Neural cell (in vitro differentiated cells): Measurements from ENCODE around the gene SSC5D. TPM values are rescaled to one million over a fixed set of nuclear protein-coding genes. Genes with fewer than 3 reads are reported as not detected.

Source experiments
- H2AFZ ChIP-seq: fragments of 200-600, 300-800 bp; sonication (generic), shearing (Covaris generic); 2 replicates; pipeline ENCODE4 v1.6.0; 2014; ENCODE audit warnings: low read depth, mild to moderate bottlenecking, antibody characterized with exemption, low read length, moderate library complexity
- H3F3A ChIP-seq: fragments of 200-600 bp; shearing (Covaris generic); 2 replicates; pipeline ENCODE4 v1.6.1; 2016; ENCODE audit warnings: mild to moderate bottlenecking, moderate library complexity, mixed read lengths, antibody characterized with exemption, low read length; ENCODE audit not compliant: insufficient read depth, poor library complexity, severe bottlenecking
- H3K27ac ChIP-seq: fragments of 200-600, 300-800 bp; sonication (generic), shearing (Covaris generic); 2 replicates; pipeline ENCODE4 v1.5.1; 2014; ENCODE audit warnings: mild to moderate bottlenecking, low read length, moderate library complexity
- H3K27me3 ChIP-seq: fragments of 300-800, 200-600 bp; sonication (generic), shearing (Covaris generic); 2 replicates; pipeline ENCODE4 v1.6.0; 2014; ENCODE audit warnings: mild to moderate bottlenecking, low read depth, low read length, moderate library complexity; ENCODE audit not compliant: insufficient read depth
- H3K36me3 ChIP-seq: fragments of 300-800, 200-600 bp; sonication (generic), shearing (Covaris generic); 2 replicates; pipeline ENCODE4 v1.5.1; 2014; ENCODE audit warnings: mild to moderate bottlenecking, antibody characterized with exemption, low read length, moderate library complexity; ENCODE audit not compliant: insufficient read depth
- H3K4me2 ChIP-seq: fragments of 300-800, 200-600 bp; sonication (generic), shearing (Covaris generic); 2 replicates; pipeline ENCODE4 v1.6.0; 2014; ENCODE audit warnings: mild to moderate bottlenecking, low read length
- H3K4me3 ChIP-seq: fragments of 300-800, 200-600 bp; sonication (generic), shearing (Covaris generic); 2 replicates; pipeline ENCODE4 v1.5.1; 2014; ENCODE audit warnings: mild to moderate bottlenecking, low read length, moderate library complexity
- H3K79me2 ChIP-seq: fragments of 200-600 bp; shearing (Covaris generic); replicated peaks from 2 replicates; pipeline ENCODE4 v1.6.0; 2014; ENCODE audit warnings: mild to moderate bottlenecking, low read length, moderate library complexity; ENCODE audit not compliant: insufficient read depth
- H3K9ac ChIP-seq: fragments of 300-800, 200-600 bp; sonication (generic), shearing (Covaris generic); 2 replicates; pipeline ENCODE4 v1.6.1; 2016; ENCODE audit warnings: mild to moderate bottlenecking, low read length, mixed read lengths
- H3K9me2 ChIP-seq: fragments of 200-600 bp; shearing (Covaris generic); 2 replicates; pipeline ENCODE4 v1.6.1; 2016; ENCODE audit warnings: mild to moderate bottlenecking, low read length, mixed read lengths; ENCODE audit not compliant: insufficient read depth
- H3K9me3 ChIP-seq: fragments of 200-600, 300-800 bp; sonication (generic), shearing (Covaris generic); 2 replicates; pipeline ENCODE4 v1.6.1; 2016; ENCODE audit warnings: mild to moderate bottlenecking, mixed run types, low read length, moderate library complexity, mixed read lengths
- H4K20me1 ChIP-seq: fragments of 200-600 bp; shearing (Covaris generic); 2 replicates; pipeline ENCODE4 v1.6.1; 2016; ENCODE audit warnings: mild to moderate bottlenecking, mixed run types; ENCODE audit not compliant: insufficient read depth
- EP300 ChIP-seq: fragments of 450-650 bp; conservative IDR thresholded peaks from 2 replicates; pipeline ENCODE4 v1.6.1; 2014; ENCODE audit warnings: antibody characterized with exemption, mild to moderate bottlenecking, moderate library complexity; ENCODE audit not compliant: poor library complexity, severe bottlenecking
- EZH2 ChIP-seq: fragments of 200-600, 300-800 bp; shearing (Covaris generic), sonication (generic); IDR thresholded peaks from 2 replicates; pipeline ENCODE4 v1.6.1; 2014; ENCODE audit warnings: antibody characterized with exemption, low read length, borderline replicate concordance, mild to moderate bottlenecking; ENCODE audit not compliant: insufficient read depth, poor library complexity, severe bottlenecking
- MXI1 ChIP-seq: fragments of 450-650 bp; conservative IDR thresholded peaks from 2 replicates; pipeline ENCODE4 v1.6.1; 2014; ENCODE audit warnings: antibody characterized with exemption, mild to moderate bottlenecking; ENCODE audit not compliant: poor library complexity, severe bottlenecking
- POLR2AphosphoS5 ChIP-seq: IDR thresholded peaks from 2 replicates; pipeline ENCODE4 v1.6.1; 2012
- RAD21 ChIP-seq: fragments of 450-650 bp; conservative IDR thresholded peaks from 2 replicates; pipeline ENCODE4 v1.6.1; 2014; ENCODE audit warnings: antibody characterized with exemption, mild to moderate bottlenecking, moderate library complexity
- REST ChIP-seq: IDR thresholded peaks from 2 replicates; pipeline ENCODE4 v1.6.1; 2012; ENCODE audit warnings: borderline replicate concordance
- SMC3 ChIP-seq: fragments of 450-650 bp; conservative IDR thresholded peaks from 2 replicates; pipeline ENCODE4 v1.6.1; 2014; ENCODE audit warnings: antibody characterized with exemption, mild to moderate bottlenecking, moderate library complexity; ENCODE audit not compliant: poor library complexity
- TAF1 ChIP-seq: IDR thresholded peaks from 2 replicates; pipeline ENCODE4 v1.6.1; 2012; ENCODE audit warnings: low read depth
- polyA plus RNA-seq: library from polyadenylated mRNA; depleted of rRNA; stranded (reverse); fragments of >200 nt; gene quantifications from 2 replicates; pipeline ENCODE4 v1.2.3, GENCODE V29; 2014
- TF ChIP-seq, protein P1 (sequence below): fragments of 450-650 bp; IDR thresholded peaks from 2 replicates; pipeline ENCODE4 v1.5.1; 2014; ENCODE audit warnings: antibody characterized with exemption, mild to moderate bottlenecking, moderate library complexity; ENCODE audit not compliant: poor library complexity, severe bottlenecking

SSC5D gene
- polyA plus RNA-seq, 1 donor from 2014 or later = 0.45 TPM

GRCh38 chr19:55528030-55528803, 40.0 kb downstream of the SSC5D start:
- H3K9me2 ChIP-seq = no peaks in the 10 kb centered on the region
- H2AFZ ChIP-seq = no peak overlapping the region
- no peak overlapping the region for H3K4me2 ChIP-seq

DNA sequence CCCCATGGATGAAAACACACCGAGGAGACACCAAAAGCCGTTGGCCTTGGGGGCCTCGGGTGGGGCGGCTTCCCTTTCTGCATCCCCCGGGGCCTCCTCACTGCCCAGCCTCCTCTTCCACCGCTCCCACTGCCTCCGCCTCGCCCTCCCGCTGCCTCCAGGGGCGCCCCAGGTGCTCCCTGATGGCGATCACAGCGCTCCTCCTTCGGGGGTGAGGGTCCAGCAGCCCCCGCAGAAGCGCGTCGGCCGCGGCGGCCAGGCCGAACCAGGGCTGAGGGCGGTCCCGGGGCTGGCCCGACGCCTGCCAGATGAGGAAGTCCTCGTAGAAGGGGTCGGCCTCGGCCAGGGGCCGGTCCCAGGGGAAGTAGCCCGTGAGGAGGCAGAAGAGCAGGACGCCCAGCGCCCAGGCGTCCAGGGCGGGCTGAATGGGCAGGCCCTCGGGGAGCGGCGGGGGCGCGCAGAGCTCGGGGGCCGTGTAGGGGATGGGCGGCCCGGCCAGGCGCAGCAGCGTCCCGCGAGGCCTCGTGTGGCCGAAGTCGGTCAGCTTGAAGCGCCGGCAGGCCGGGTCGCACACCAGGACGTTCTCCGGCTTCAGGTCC, 41.5 kb downstream of the SSC5D start:
- no peaks in the 10 kb centered on the region for H3K27me3 ChIP-seq
- H3K4me3 ChIP-seq = no peak overlapping the region
- no peaks in the 10 kb centered on the region for H3K79me2 ChIP-seq
- no peaks in the 10 kb centered on the region for H4K20me1 ChIP-seq
- no peak overlapping the region for H3K27ac ChIP-seq
- no peaks in the 10 kb centered on the region for H3K36me3 ChIP-seq
- no peak overlapping the region for H3K9ac ChIP-seq
- H2AFZ ChIP-seq = no peak overlapping the region
- no peak overlapping the region for H3K4me2 ChIP-seq
- H3F3A ChIP-seq = no peaks in the 10 kb centered on the region
- no peaks in the 10 kb centered on the region for H3K9me2 ChIP-seq
- no peaks in the 10 kb centered on the region for H3K9me3 ChIP-seq
- no peak for TF ChIP-seq SMC3
- no peak for TF ChIP-seq REST
- TF ChIP-seq POLR2AphosphoS5 = no peak
- no peak for TF ChIP-seq EP300
- TF ChIP-seq, protein P1, sequence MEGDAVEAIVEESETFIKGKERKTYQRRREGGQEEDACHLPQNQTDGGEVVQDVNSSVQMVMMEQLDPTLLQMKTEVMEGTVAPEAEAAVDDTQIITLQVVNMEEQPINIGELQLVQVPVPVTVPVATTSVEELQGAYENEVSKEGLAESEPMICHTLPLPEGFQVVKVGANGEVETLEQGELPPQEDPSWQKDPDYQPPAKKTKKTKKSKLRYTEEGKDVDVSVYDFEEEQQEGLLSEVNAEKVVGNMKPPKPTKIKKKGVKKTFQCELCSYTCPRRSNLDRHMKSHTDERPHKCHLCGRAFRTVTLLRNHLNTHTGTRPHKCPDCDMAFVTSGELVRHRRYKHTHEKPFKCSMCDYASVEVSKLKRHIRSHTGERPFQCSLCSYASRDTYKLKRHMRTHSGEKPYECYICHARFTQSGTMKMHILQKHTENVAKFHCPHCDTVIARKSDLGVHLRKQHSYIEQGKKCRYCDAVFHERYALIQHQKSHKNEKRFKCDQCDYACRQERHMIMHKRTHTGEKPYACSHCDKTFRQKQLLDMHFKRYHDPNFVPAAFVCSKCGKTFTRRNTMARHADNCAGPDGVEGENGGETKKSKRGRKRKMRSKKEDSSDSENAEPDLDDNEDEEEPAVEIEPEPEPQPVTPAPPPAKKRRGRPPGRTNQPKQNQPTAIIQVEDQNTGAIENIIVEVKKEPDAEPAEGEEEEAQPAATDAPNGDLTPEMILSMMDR = no peak
- TF ChIP-seq MXI1 = no peak

More at GRCh38 chr19:55528030-55528803, 40.0 kb downstream of the SSC5D start:
- no peaks in the 10 kb centered on the region for H3K27me3 ChIP-seq
- H3K79me2 ChIP-seq = no peaks in the 10 kb centered on the region
- no peaks in the 10 kb centered on the region for H3K9me3 ChIP-seq
- no peaks in the 10 kb centered on the region for H3K36me3 ChIP-seq
- no peaks in the 10 kb centered on the region for H4K20me1 ChIP-seq
- H3F3A ChIP-seq = no peaks in the 10 kb centered on the region
- TF ChIP-seq POLR2AphosphoS5 = no peak
- TF ChIP-seq, protein P1 = no peak
- TF ChIP-seq RAD21 = no peak
- no peak for TF ChIP-seq EZH2
- no peak for TF ChIP-seq SMC3
- no peak for TF ChIP-seq EP300
- no peak for TF ChIP-seq MXI1
- no peak for TF ChIP-seq REST
- no peak for TF ChIP-seq TAF1
- no peak overlapping the region for H3K27ac ChIP-seq
- no peak overlapping the region for H3K4me3 ChIP-seq
- peak overlapping the region; percentile 9 for H3K9ac ChIP-seq
